Hepatocyte (in vitro differentiated cells): Measurements from ENCODE around the gene GZF1. TPM values are rescaled to one million over a fixed set of nuclear protein-coding genes. Genes with fewer than 3 reads are reported as not detected.

Source experiments
- DNase-seq: peaks from one replicate; pipeline ENCODE4 v3.0.0-alpha.2; 2016; ENCODE audit warnings: low spot score
- H2AFZ ChIP-seq: fragments of 200-600 bp; sonication (generic); 2 replicates; pipeline ENCODE4 v1.6.0; 2016; ENCODE audit warnings: antibody characterized with exemption, mild to moderate bottlenecking
- H3K27ac ChIP-seq: fragments of 200-600 bp; sonication (generic); 2 replicates; pipeline ENCODE4 v1.5.1; 2016; ENCODE audit warnings: mild to moderate bottlenecking
- H3K27me3 ChIP-seq: fragments of 200-600 bp; sonication (generic); 2 replicates; pipeline ENCODE4 v1.6.1; 2016
- H3K36me3 ChIP-seq: fragments of 200-600 bp; sonication (generic); replicated peaks from 2 replicates; pipeline ENCODE4 v1.5.1; 2016; ENCODE audit warnings: low read depth; ENCODE audit not compliant: insufficient read depth
- H3K4me1 ChIP-seq: fragments of 200-600 bp; sonication (generic); 2 replicates; pipeline ENCODE4 v1.5.1; 2016; ENCODE audit warnings: mild to moderate bottlenecking, moderate library complexity; ENCODE audit not compliant: insufficient read depth
- H3K4me2 ChIP-seq: fragments of 200-600 bp; sonication (generic); 2 replicates; pipeline ENCODE4 v1.6.0; 2016
- H3K4me3 ChIP-seq: fragments of 200-600 bp; sonication (generic); 2 replicates; pipeline ENCODE4 v1.5.1; 2016; ENCODE audit warnings: mild to moderate bottlenecking
- H3K79me2 ChIP-seq: fragments of 200-600 bp; sonication (generic); 2 replicates; pipeline ENCODE4 v1.6.0; 2017; ENCODE audit warnings: mild to moderate bottlenecking
- H3K9me2 ChIP-seq: fragments of 200-600 bp; sonication (generic); replicated peaks from 2 replicates; pipeline ENCODE4 v1.6.0; 2017; ENCODE audit warnings: mild to moderate bottlenecking; ENCODE audit not compliant: insufficient read depth
- H3K9me3 ChIP-seq: fragments of 200-600 bp; sonication (generic); 2 replicates; pipeline ENCODE4 v1.5.1; 2016; ENCODE audit warnings: low read depth, mild to moderate bottlenecking
- H4K20me1 ChIP-seq: fragments of 200-600 bp; sonication (generic); 2 replicates; pipeline ENCODE4 v1.6.0; 2016; ENCODE audit warnings: mild to moderate bottlenecking; ENCODE audit not compliant: insufficient read depth, poor library complexity, severe bottlenecking
- CTCF ChIP-seq: fragments of 200-600 bp; sonication (generic); IDR thresholded peaks from 2 replicates; pipeline ENCODE4 v1.5.1; 2016; ENCODE audit warnings: antibody characterized with exemption, mild to moderate bottlenecking; ENCODE audit not compliant: poor library complexity
- EZH2 ChIP-seq: fragments of 200-600 bp; sonication (generic); IDR thresholded peaks from 2 replicates; pipeline ENCODE4 v1.6.1; 2016; ENCODE audit warnings: antibody characterized with exemption, mild to moderate bottlenecking, borderline replicate concordance
- EZH2phosphoT487 ChIP-seq: fragments of 200-600 bp; sonication (generic); IDR thresholded peaks from one replicate; pipeline ENCODE4 v1.6.1; 2018; ENCODE audit warnings: antibody characterized with exemption, mild to moderate bottlenecking, low read depth, moderate library complexity; ENCODE audit not compliant: unreplicated experiment, severe bottlenecking
- WGBS: methylation state at CpG from one replicate; pipeline ENCODE4 v1.1.6; 2016; ENCODE audit warnings: low lambda C conversion rate; ENCODE audit errors: missing lambda C conversion rate; 5-methylcytosine and 5-hydroxymethylcytosine counted together
- polyA plus RNA-seq: library from polyadenylated mRNA; unstranded; fragments of >200 nt; fragmentation: Nextera tagmentation; extraction: Ambion mirVana; gene quantifications from 2 replicates; pipeline ENCODE4 v1.2.1, GENCODE V29; 2016
- total RNA-seq: library from RNA; depleted of rRNA; stranded (reverse); fragments of >200 nt; gene quantifications from 2 replicates; pipeline ENCODE4 v1.2.3, GENCODE V29; 2014

GZF1 gene
- total and polyA plus RNA-seq, 2 experiments from 2014 or later, result 8.8 to 17.8 TPM

DNA sequence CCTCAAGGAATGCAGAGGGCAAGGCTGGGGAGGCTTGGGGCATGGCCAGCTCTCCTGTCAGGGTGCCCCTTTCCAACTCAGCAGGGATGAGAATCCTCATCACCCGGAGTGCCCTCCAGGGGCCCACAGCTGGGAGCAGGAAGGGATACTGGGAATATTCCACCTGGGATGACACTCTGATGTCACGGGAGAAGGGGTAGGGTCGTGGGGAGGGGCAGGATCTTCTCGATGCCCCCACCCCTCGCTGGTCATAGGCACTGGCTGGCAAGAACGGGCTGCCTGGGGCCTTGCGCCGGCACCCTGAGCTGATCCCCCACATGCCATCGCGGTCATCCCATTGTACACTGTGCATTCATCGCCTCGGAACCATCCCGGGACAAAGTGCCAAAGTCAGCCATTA is 22.0 kb upstream of the GZF1 start:
- Histone ChIP-seq H3K36me3 (no peaks in the 10 kb centered on the region), H3K9me3 (no peaks in the 10 kb centered on the region), H3K27ac (no peak overlapping the region), H3K79me2 (no peaks in the 10 kb centered on the region), H3K4me1 (no peaks in the 10 kb centered on the region), H3K9me2 (no peaks in the 10 kb centered on the region), H4K20me1 (no peaks in the 10 kb centered on the region), H2AFZ (no peak overlapping the region), H3K4me3 (no peak overlapping the region), H3K4me2 (no peak overlapping the region), H3K27me3 (no peaks in the 10 kb centered on the region)
- WGBS, result 89% methylated on average over 11 of the region's 13 CpGs
- TF ChIP-seq EZH2phosphoT487 (no peak), EZH2 (no peak), CTCF (no peak)
- DNase-seq, result no peak

GRCh38 chr20:23340524-23340923 is 21.5 kb upstream of the GZF1 start:
- no peaks in the 10 kb centered on the region for H3K27me3 ChIP-seq
- no peak overlapping the region for H3K4me3 ChIP-seq
- H4K20me1 ChIP-seq, result no peaks in the 10 kb centered on the region
- H3K36me3 ChIP-seq, result no peaks in the 10 kb centered on the region
- no peak overlapping the region for H3K27ac ChIP-seq
- H3K9me2 ChIP-seq, result no peaks in the 10 kb centered on the region
- WGBS, result 33% methylated on average over 9 of the region's 9 CpGs
- H2AFZ ChIP-seq, result no peak overlapping the region
- no peak for TF ChIP-seq EZH2phosphoT487
- peak; percentile 93 for TF ChIP-seq CTCF
- peak; percentile 82 for DNase-seq
- H3K79me2 ChIP-seq, result no peaks in the 10 kb centered on the region
- H3K4me2 ChIP-seq, result no peak overlapping the region
- no peaks in the 10 kb centered on the region for H3K9me3 ChIP-seq
- H3K4me1 ChIP-seq, result no peaks in the 10 kb centered on the region

DNA sequence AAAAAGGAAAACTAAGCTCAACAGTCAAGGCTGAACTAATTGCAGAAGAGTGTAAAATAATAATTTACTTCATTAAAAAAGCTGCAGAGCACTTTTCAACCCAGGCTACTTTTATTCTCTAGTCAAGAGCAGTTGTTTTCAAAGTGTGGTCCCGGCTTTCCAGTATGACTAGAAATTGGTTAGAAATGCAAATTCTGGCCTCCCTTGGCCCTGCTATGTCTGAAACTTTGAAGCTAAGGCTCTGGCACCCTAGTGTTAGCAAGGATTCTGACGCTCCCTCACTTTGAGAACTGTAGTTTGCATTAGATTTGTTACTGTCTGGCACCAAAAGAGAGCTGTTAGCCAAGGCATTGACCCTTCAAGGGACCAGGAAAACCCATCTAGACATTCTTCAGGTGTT is 20.9 kb upstream of the GZF1 start:
- TF ChIP-seq CTCF (no peak), EZH2 (no peak)
- no peak for DNase-seq
- H3K4me2 ChIP-seq, result no peak overlapping the region
- H3K9me2 ChIP-seq, result no peaks in the 10 kb centered on the region
- no peaks in the 10 kb centered on the region for H3K27me3 ChIP-seq
- no peak overlapping the region for H2AFZ ChIP-seq
- WGBS, result 59% methylated on average over 2 of the region's 2 CpGs
- no peaks in the 10 kb centered on the region for H3K4me1 ChIP-seq
- no peaks in the 10 kb centered on the region for H4K20me1 ChIP-seq
- no peak overlapping the region for H3K4me3 ChIP-seq
- H3K36me3 ChIP-seq, result no peaks in the 10 kb centered on the region
- H3K79me2 ChIP-seq, result no peaks in the 10 kb centered on the region
- no peak overlapping the region for H3K27ac ChIP-seq
- H3K9me3 ChIP-seq, result no peaks in the 10 kb centered on the region

DNA sequence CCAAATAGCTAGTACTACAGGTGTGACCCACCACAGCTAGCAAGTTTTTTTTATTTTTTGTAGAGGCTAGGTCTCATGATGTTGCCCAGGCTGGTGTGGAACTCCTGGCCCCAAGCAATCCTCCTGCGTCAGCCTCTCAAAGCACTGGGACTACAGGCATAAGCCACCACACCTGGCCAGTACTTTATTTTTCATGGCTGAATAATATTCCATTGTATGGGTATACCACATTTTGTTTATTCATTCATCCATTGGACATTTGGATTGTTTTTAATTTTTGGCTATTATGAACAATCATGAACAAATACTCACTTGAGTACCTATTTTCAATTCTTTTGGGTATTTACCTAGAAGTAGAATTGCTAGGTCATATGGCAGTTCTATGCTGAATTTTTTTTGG is 18.4 kb upstream of the GZF1 start:
- H3K27ac ChIP-seq, result no peak overlapping the region
- H3K4me2 ChIP-seq, result no peak overlapping the region
- H4K20me1 ChIP-seq, result no peaks in the 10 kb centered on the region
- peaks cover 3% of the 10 kb centered on the region for H3K4me1 ChIP-seq
- no peaks in the 10 kb centered on the region for H3K79me2 ChIP-seq
- TF ChIP-seq EZH2phosphoT487 (no peak), CTCF (no peak), EZH2 (no peak)
- WGBS, result 97% methylated on average over 1 of the region's 1 CpG
- H3K9me3 ChIP-seq, result no peaks in the 10 kb centered on the region
- H3K27me3 ChIP-seq, result no peaks in the 10 kb centered on the region
- no peak for DNase-seq
- H3K9me2 ChIP-seq, result no peaks in the 10 kb centered on the region
- no peak overlapping the region for H3K4me3 ChIP-seq
- no peaks in the 10 kb centered on the region for H3K36me3 ChIP-seq
- H2AFZ ChIP-seq, result no peak overlapping the region
